Nephron (organoid): ENCODE measurements around the gene ADIPOR2.
"Not testable (repeated sequence)": the region's sequence is repeated elsewhere in the genome, so short reads cannot be mapped to it uniquely, and the experiment has no call there.

Experiments used
- H3K27ac Mint-ChIP-seq, 3 experiments: 2 replicates each; pipeline ENCODE4 v1.8.0; 2020; ENCODE audit warnings: mixed read lengths in 3 of 3, mild to moderate bottlenecking in 2 of 3, moderate library complexity in 1 of 3
- H3K27me3 Mint-ChIP-seq: 2 replicates; pipeline ENCODE4 v1.8.0; 2021; ENCODE audit warnings: low read depth, mild to moderate bottlenecking, moderate library complexity, mixed read lengths
- H3K36me3 Mint-ChIP-seq: 2 replicates; pipeline ENCODE4 v1.8.0; 2020; ENCODE audit warnings: low read depth, mixed read lengths
- H3K4me1 Mint-ChIP-seq: 2 replicates; pipeline ENCODE4 v1.8.0; 2020; ENCODE audit warnings: mixed read lengths
- H3K4me3 Mint-ChIP-seq, 3 experiments: 2 replicates each; pipeline ENCODE4 v1.8.0; 2020; ENCODE audit warnings: mild to moderate bottlenecking in 3 of 3, mixed read lengths in 3 of 3, moderate library complexity in 2 of 3
- H3K9me3 Mint-ChIP-seq: 2 replicates; pipeline ENCODE4 v1.8.0; 2020; ENCODE audit warnings: mixed read lengths
- CTCF ChIP-seq, 3 experiments: fragments of 200-600 bp; sonication (generic); IDR thresholded peaks; one replicate each; pipeline ENCODE4 v1.5.0; 2021; ENCODE audit warnings: antibody characterized with exemption in 3 of 3; ENCODE audit not compliant: unreplicated experiment in 3 of 3

ADIPOR2 gene

GRCh38 chr12:1713783-1714348 lies 23.0 kb downstream of the ADIPOR2 start:
- Mint-ChIP-seq H3K36me3 (peaks cover 81% of the 10 kb centered on the region), H3K9me3 (peaks cover 24% of the 10 kb centered on the region), H3K4me1 (peaks cover 13% of the 10 kb centered on the region)
- not testable (repeated sequence) for H3K27me3 Mint-ChIP-seq, H3K27ac Mint-ChIP-seq, H3K4me3 Mint-ChIP-seq

GRCh38 chr12:1715459-1715858 lies 24.6 kb downstream of the ADIPOR2 start:
- H3K27ac Mint-ChIP-seq, H3K27me3 Mint-ChIP-seq, H3K4me3 Mint-ChIP-seq: not testable (repeated sequence)
- Mint-ChIP-seq H3K36me3 (peaks cover 74% of the 10 kb centered on the region), H3K9me3 (peaks cover 24% of the 10 kb centered on the region), H3K4me1 (peaks cover 13% of the 10 kb centered on the region)

DNA sequence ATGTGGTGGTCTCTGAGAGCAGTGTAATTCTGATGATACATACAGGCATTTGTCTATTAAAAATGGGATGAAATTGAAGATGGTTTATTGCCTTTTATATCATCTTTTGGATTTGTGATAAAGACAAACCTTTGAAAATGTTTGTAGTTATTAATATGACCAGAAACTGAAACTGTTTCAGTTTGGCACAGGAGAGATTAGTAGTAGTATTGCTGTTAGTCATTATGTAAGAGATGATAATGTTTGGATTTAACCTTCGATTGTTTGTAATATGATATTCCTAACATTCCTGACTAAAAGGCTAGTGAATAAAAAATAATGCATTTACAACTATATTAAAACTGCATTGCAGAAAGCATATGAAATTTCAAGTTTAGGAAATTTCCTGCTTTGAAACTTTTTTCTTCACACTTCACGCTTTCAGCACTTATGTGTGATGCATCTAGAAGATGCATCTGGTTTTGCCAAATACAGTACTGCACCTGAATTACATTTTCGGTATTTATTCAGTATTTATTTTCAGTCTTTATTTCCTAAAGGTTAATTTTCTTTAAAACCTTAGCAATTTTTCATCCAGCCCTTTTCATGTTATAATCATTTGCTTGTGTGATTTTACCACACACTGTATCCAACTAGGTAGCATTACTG lies 25.5 kb downstream of the ADIPOR2 start:
- H3K4me3 Mint-ChIP-seq: no peak overlapping the region
- peaks cover 70% of the 10 kb centered on the region for H3K36me3 Mint-ChIP-seq
- no peak for TF ChIP-seq CTCF (IDR thresholded peaks at IDR 0.05; ENCODE audit: unreplicated experiment in 3 of 3)
- no peak overlapping the region for H3K27ac Mint-ChIP-seq
- peaks cover 24% of the 10 kb centered on the region for H3K9me3 Mint-ChIP-seq
- no peaks in the 10 kb centered on the region for H3K27me3 Mint-ChIP-seq
- H3K4me1 Mint-ChIP-seq: peaks cover 12% of the 10 kb centered on the region

DNA sequence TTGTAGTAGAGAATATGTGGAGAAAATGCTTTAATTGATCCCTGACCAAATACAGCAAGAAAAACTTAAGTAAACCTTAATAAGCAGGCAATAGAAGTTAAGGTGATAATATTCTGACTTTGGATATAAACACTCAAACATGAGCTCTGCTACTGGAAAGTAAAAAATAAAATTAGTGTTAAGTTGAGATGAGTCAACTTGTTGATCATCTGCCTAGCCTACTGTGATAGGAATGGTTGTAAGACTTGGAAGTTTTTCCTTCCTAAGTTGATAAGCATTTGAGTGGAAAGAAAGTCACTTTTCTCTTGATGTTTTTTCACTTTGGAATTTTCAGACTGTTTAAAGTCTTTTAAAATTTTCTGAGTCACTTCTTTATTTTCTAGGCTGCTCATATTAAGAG lies 26.0 kb downstream of the ADIPOR2 start:
- peaks cover 24% of the 10 kb centered on the region for H3K9me3 Mint-ChIP-seq
- TF ChIP-seq CTCF (IDR thresholded peaks at IDR 0.05; ENCODE audit: unreplicated experiment in 3 of 3): no peak
- peaks cover 6% of the 10 kb centered on the region for H3K4me1 Mint-ChIP-seq
- no peak overlapping the region for H3K4me3 Mint-ChIP-seq
- peaks cover 64% of the 10 kb centered on the region for H3K36me3 Mint-ChIP-seq
- H3K27ac Mint-ChIP-seq: no peak overlapping the region
- H3K27me3 Mint-ChIP-seq: no peaks in the 10 kb centered on the region

DNA sequence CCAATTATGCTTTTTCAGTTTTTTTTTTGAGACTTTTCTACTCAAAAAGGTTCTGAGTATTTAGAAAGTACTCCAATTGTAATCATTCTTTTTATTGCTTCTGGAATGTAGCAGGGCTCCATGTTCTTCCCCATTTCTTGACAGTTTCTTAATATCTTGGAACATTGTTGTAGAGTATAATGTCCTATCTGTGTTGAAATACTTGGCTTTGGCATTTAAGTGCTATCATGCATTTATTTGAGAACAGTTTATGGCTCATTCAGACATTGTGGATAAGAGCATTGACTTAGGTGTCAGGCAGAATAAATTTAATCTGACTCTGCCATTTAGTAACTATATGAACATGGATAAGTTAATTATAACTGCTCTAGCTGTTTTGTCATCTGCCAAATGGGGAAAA lies 28.3 kb downstream of the ADIPOR2 start:
- TF ChIP-seq CTCF (IDR thresholded peaks at IDR 0.05; ENCODE audit: unreplicated experiment in 3 of 3): no peak
- H3K4me3 Mint-ChIP-seq: no peak overlapping the region

DNA sequence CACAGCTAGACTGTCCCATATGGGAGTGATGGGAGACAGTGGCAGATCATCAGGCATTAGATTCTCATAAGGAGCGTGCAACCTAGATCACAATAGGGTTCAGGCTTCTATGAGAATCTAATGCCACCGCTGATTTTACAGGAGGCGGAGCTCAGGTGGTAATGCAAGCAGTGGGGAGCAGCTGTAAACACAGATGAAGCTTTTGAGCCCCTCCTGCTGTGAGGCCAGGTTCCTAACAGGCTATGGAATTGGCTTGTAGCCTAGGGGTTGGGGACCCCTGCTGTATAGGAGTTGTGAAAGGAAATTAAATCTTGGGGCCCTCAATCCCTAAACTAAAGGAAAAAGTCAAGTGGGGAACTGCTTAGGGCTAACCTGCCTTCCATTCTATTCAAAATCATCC lies 29.6 kb downstream of the ADIPOR2 start:
- no peak overlapping the region for H3K27ac Mint-ChIP-seq
- H3K9me3 Mint-ChIP-seq: peaks cover 4% of the 10 kb centered on the region
- peaks cover 35% of the 10 kb centered on the region for H3K36me3 Mint-ChIP-seq
- H3K4me1 Mint-ChIP-seq: peaks cover 4% of the 10 kb centered on the region
- no peaks in the 10 kb centered on the region for H3K27me3 Mint-ChIP-seq
- TF ChIP-seq CTCF (IDR thresholded peaks at IDR 0.05; ENCODE audit: unreplicated experiment in 3 of 3): no peak
- H3K4me3 Mint-ChIP-seq: no peak overlapping the region

More for the DNA sequence above, 28.3 kb downstream of the ADIPOR2 start:
- H3K9me3 Mint-ChIP-seq: peaks cover 14% of the 10 kb centered on the region
- no peaks in the 10 kb centered on the region for H3K27me3 Mint-ChIP-seq
- H3K4me1 Mint-ChIP-seq: peaks cover 4% of the 10 kb centered on the region
- peaks cover 46% of the 10 kb centered on the region for H3K36me3 Mint-ChIP-seq
- no peak overlapping the region for H3K27ac Mint-ChIP-seq

DNA sequence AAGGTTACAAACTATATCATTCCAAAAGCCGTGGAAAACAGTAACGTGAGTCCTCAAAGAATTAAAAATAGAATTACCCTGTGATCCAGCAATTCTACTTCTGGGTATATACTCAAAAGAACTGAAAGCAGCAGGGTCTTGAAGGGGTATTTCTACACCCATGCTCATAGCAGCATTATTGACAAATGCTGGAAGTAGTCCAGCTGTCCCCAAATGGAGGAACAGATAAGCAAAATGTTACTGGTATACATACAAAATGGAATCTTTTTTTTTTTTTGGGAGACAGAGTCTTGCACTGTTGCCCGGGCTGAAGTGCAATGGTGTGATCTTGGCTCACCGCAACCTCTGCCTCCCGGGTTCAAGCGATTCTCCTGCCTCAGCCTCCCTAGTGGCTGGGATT lies 32.9 kb downstream of the ADIPOR2 start:
- Mint-ChIP-seq H3K27me3 (no peaks in the 10 kb centered on the region), H3K4me3 (no peak overlapping the region), H3K27ac (no peak overlapping the region), H3K9me3 (no peaks in the 10 kb centered on the region), H3K4me1 (no peaks in the 10 kb centered on the region), H3K36me3 (peaks cover 27% of the 10 kb centered on the region)
- TF ChIP-seq CTCF (IDR thresholded peaks at IDR 0.05; ENCODE audit: unreplicated experiment in 3 of 3): no peak
